Peyer's patch (tissue), 4 donors: ENCODE results near the gene GLMP. TPM values are rescaled to one million over a fixed set of nuclear protein-coding genes. Genes with fewer than 3 reads are reported as not detected.

Experiments used
- DNase-seq, 3 donors: peaks; one replicate each; pipeline ENCODE4 v3.0.0-alpha.2; 2017 to 2019
- H3K27ac ChIP-seq, 4 donors: fragments of 200-600 bp; sonication (generic); one replicate each; pipeline ENCODE4 v1.5.1; 2016 to 2019
- H3K27me3 ChIP-seq, 2 donors: fragments of 200-600 bp; sonication (generic); one replicate each; pipeline ENCODE4 v1.5.1; 2019
- H3K36me3 ChIP-seq, 3 donors: fragments of 200-600 bp; sonication (generic); one replicate each; pipeline ENCODE4 v1.5.1; 2016 to 2019
- H3K4me1 ChIP-seq, 4 donors: fragments of 200-600 bp; sonication (generic); one replicate each; pipeline ENCODE4 v1.5.1; 2016 to 2019
- H3K4me3 ChIP-seq, 4 donors: fragments of 200-600 bp; sonication (generic); 1 replicate in 3 of 4; 2 replicates in 1 of 4; pipeline ENCODE4 v1.5.1; 2016 to 2019; ENCODE audit warnings: mild to moderate bottlenecking in 1 of 4
- H3K9me3 ChIP-seq, 4 donors: fragments of 200-600 bp; sonication (generic); one replicate each; pipeline ENCODE4 v1.5.1; 2016 to 2019; ENCODE audit warnings: mild to moderate bottlenecking in 1 of 4
- POLR2A ChIP-seq, 2 donors: fragments of 450-650 bp; IDR thresholded peaks; one replicate each; pipeline ENCODE4 v1.5.1; 2017; ENCODE audit warnings: antibody characterized with exemption in 2 of 2, mild to moderate bottlenecking in 2 of 2, moderate library complexity in 2 of 2
- total RNA-seq, 4 donors: library from RNA; depleted of rRNA; stranded (reverse); fragments of >200 nt; gene quantifications; one replicate each; pipeline ENCODE4 v1.1.0, GENCODE V29; 2016
- TF ChIP-seq, protein P1 (sequence below), 6 experiments: fragments of 450-650 bp in 4 of 6; fragments of 200-600 bp in 2 of 6; sonication (generic) in 1 of 6; IDR thresholded peaks; one replicate each; pipeline ENCODE4 v1.5.1; 2017 to 2019; ENCODE audit warnings: antibody characterized with exemption in 6 of 6, mild to moderate bottlenecking in 3 of 6, moderate library complexity in 1 of 6

The GLMP gene
- total RNA-seq, 4 donors from 2014 or later = 23.1 to 67.8 (median 61.3) TPM

DNA sequence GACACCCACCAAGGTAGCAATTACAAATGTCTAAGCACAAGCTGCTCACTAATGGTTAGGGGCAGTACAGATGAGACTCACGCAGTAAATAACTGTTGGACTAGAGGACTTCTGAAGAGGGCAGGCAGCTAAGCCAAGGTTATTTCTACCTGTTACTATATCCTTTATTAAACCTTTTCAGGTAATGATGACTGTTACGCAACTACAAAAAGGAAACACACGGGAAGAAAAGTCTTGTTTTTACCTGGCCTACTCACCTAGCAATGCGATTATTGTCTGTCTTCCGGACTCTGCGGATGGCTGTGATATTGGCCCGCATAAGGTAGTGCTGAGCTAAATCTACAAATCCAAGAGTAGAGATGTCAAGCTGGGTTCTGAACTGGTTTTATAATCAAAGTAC is 21.4 kb upstream of the GLMP start:
- Histone ChIP-seq H3K9me3 (no peaks in the 10 kb centered on the region), H3K4me3 (no peak overlapping the region), H3K27me3 (no peaks in the 10 kb centered on the region), H3K27ac (no peak overlapping the region), H3K36me3 (peaks cover 0 to 97% (median 0%) of the 10 kb centered on the region in 3 donors), H3K4me1 (no peaks in the 10 kb centered on the region)
- TF ChIP-seq, protein P1, sequence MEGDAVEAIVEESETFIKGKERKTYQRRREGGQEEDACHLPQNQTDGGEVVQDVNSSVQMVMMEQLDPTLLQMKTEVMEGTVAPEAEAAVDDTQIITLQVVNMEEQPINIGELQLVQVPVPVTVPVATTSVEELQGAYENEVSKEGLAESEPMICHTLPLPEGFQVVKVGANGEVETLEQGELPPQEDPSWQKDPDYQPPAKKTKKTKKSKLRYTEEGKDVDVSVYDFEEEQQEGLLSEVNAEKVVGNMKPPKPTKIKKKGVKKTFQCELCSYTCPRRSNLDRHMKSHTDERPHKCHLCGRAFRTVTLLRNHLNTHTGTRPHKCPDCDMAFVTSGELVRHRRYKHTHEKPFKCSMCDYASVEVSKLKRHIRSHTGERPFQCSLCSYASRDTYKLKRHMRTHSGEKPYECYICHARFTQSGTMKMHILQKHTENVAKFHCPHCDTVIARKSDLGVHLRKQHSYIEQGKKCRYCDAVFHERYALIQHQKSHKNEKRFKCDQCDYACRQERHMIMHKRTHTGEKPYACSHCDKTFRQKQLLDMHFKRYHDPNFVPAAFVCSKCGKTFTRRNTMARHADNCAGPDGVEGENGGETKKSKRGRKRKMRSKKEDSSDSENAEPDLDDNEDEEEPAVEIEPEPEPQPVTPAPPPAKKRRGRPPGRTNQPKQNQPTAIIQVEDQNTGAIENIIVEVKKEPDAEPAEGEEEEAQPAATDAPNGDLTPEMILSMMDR (IDR thresholded peaks at IDR 0.05) = no peak
- TF ChIP-seq POLR2A (IDR thresholded peaks at IDR 0.05) = no peak
- no peak for DNase-seq

DNA sequence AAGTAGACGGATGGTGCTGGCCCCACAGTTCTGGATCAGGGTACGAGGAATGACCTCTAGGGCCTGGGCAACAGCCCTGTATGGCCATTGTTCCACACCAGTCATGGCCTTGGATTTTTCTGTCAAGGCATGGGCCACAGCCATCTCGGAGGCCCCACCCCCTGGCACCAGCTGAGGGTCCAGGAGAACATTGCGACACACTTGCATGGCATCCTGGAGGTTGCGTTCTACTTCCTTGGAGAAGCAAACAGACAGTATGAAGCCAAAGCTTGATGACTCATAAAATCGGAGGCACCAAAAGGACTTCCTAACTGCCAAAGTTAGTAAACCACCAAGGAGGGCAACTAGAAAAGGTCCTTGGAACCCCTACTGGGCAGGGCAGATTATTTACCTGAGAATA is 15.5 kb upstream of the GLMP start:
- no peaks in the 10 kb centered on the region for H3K4me1 ChIP-seq
- TF ChIP-seq POLR2A (IDR thresholded peaks at IDR 0.05) = no peak
- TF ChIP-seq, protein P1 (IDR thresholded peaks at IDR 0.05) = no peak
- peaks cover 0 to 96% (median 4%) of the 10 kb centered on the region in 3 donors for H3K36me3 ChIP-seq
- H3K4me3 ChIP-seq = no peak overlapping the region
- no peak overlapping the region for H3K27ac ChIP-seq
- H3K9me3 ChIP-seq = no peaks in the 10 kb centered on the region
- no peak for DNase-seq
- H3K27me3 ChIP-seq = no peaks in the 10 kb centered on the region

DNA sequence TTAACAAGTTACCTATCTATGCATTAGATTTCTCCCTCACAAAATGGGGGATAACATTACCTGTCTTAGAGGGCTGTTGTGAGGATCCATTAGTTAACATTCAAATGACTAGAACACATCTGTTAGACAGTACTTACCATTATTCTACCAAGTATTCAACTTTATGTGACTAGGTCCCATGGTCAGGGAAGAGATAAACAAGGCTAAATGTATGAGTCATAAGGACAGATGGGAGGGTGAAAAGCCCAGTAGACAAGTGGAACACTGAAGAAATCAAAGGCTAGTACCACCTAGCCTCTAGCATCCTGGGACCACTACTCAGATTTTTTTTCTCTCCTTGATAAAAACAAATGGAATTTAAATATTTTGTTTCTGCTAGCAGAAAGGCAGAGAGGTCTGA is 12.6 kb upstream of the GLMP start:
- H3K9me3 ChIP-seq = no peaks in the 10 kb centered on the region
- no peak overlapping the region for H3K27ac ChIP-seq
- no peaks in the 10 kb centered on the region for H3K27me3 ChIP-seq
- DNase-seq = no peak
- H3K36me3 ChIP-seq = peaks cover 0 to 70% (median 4%) of the 10 kb centered on the region in 3 donors
- no peaks in the 10 kb centered on the region for H3K4me1 ChIP-seq
- H3K4me3 ChIP-seq = no peak overlapping the region
- no peak for TF ChIP-seq POLR2A (IDR thresholded peaks at IDR 0.05)
- TF ChIP-seq, protein P1 (IDR thresholded peaks at IDR 0.05) = no peak

DNA sequence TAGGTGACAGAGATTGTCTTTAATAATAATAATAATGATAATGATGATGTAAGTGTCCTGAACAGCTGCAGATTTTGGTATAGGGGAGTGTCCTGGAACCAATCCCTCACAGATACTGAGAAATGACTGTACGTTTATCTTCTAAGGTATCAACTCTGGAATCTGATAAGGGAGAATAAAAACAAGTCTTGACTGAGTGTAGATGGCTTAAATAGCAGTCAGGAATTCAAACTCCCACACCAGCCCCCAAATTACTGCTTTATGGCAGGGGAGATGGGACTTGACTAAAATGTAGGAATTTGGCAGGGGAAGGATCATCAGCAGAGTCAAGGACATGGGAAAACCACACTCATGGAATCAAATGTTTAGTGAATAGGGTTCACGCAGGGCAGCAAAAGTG is 9.7 kb upstream of the GLMP start:
- Histone ChIP-seq H3K4me3 (no peak overlapping the region), H3K27me3 (no peaks in the 10 kb centered on the region), H3K36me3 (peaks cover 0 to 42% (median 4%) of the 10 kb centered on the region in 3 donors), H3K9me3 (no peaks in the 10 kb centered on the region), H3K27ac (no peak overlapping the region), H3K4me1 (no peaks in the 10 kb centered on the region)
- no peak for TF ChIP-seq POLR2A (IDR thresholded peaks at IDR 0.05)
- TF ChIP-seq, protein P1 (IDR thresholded peaks at IDR 0.05) = no peak
- no peak for DNase-seq

DNA sequence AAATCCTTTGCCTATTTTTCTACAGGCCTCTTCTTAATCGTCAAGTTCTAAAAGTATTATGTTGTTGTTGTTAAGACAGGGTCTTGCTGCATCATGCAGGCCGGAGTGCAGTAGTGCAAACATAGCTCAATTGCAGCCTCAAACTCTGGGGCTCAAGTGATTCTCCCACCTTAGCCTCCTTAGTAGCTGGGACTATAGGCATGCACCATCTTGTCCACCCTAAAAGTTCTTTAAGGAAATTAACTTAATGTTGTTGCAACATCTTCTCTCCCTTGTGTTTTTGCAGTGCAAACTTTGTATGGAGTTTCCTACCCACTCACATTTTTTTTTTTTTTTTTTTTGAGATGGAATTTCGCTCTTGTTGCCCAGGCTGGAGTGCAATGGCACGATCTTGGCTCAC is 7.8 kb upstream of the GLMP start:
- H3K9me3 ChIP-seq = no peaks in the 10 kb centered on the region
- TF ChIP-seq POLR2A (IDR thresholded peaks at IDR 0.05) = no peak
- peaks cover 0 to 22% (median 0%) of the 10 kb centered on the region in 3 donors for H3K36me3 ChIP-seq
- H3K27ac ChIP-seq = no peak overlapping the region
- no peaks in the 10 kb centered on the region for H3K27me3 ChIP-seq
- H3K4me1 ChIP-seq = no peaks in the 10 kb centered on the region
- no peak overlapping the region for H3K4me3 ChIP-seq
- no peak for DNase-seq

DNA sequence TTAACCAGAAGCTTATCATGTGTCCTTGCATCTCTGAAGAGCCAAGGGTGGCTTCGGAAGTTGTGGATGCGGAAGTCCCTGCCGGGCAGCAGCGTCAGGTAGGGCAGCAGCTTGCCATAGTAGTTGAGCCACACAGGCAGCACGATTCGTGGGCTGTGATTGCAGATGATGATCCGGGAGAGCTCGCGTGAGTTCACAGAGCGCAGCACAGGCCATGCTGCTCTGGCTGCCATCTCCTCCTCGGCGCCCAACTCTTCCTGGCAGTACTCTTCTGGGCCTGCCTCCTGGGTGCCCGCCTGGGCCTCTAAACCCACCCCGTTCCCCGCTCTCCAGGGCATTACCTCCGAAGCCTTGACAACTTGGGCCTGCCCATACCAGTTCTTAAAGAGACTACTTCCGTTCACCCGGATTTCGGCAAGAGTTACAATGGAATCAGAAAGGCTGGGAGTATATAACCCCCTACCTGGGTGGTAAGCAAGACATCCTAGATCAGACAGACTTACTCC is 3.4 kb upstream of the GLMP start, which contains the start of gene VHLL:
VHLL (minus strand) TSS at position 456 of the 506 bp plus-strand sequence; CDS start at position 338, 118 bp downstream.
- Histone ChIP-seq H3K27ac (no peak within 1 kb of the TSS), H3K4me1 (peaks cover 0 to 11% (median 0%) of the 10 kb centered on the region in 4 donors), H3K4me3 (no peak within 1 kb of the TSS), H3K27me3 (no peaks in the 10 kb centered on the region), H3K9me3 (no peaks in the 10 kb centered on the region), H3K36me3 (no peaks in the 10 kb centered on the region)
- no peak for DNase-seq
- TF ChIP-seq, protein P1 (IDR thresholded peaks at IDR 0.05) = no peak
- TF ChIP-seq POLR2A (IDR thresholded peaks at IDR 0.05) = no peak
